ENCODE results near the gene SLFN12L.

- TF ChIP-seq CTCF (IDR thresholded peaks at IDR 0.05) (no peak), POLR2A (IDR thresholded peaks at IDR 0.05) (no peak)
Measured at GRCh38 chr17:35523296-35523695, 14.2 kb downstream of the SLFN12L start.
